Measurements from ENCODE around the gene DKKL1. TPM values are rescaled to one million over a fixed set of nuclear protein-coding genes. Genes with fewer than 3 reads are reported as not detected.
A peak's percentile ranks its signal among the peaks of the same experiment; 100 is the strongest.

Gene DKKL1
- polyA plus RNA-seq, 1 donor, result 0.91 TPM

GRCh38 chr19:49415102-49415809 lies 51.6 kb downstream of the DKKL1 start:
- no peak overlapping the region for H3K27ac ChIP-seq (ENCODE audit: low read length)
- no peaks in the 10 kb centered on the region for H3K9me3 ChIP-seq (ENCODE audit: control insufficient read depth, low read depth, low read length)
- H3K27me3 ChIP-seq (ENCODE audit: control insufficient read depth, insufficient read depth, low read length), result peaks cover 48% of the 10 kb centered on the region
- peaks cover 3% of the 10 kb centered on the region for H3K4me1 ChIP-seq (ENCODE audit: control insufficient read depth, insufficient read depth, low read length)
- 80% methylated on average over 1 of the region's 15 CpGs for WGBS (ENCODE audit: insufficient coverage, low lambda C conversion rate)
- no peak overlapping the region for H3K4me3 ChIP-seq (ENCODE audit: low read length)
- no peaks in the 10 kb centered on the region for H3K36me3 ChIP-seq (ENCODE audit: control insufficient read depth, insufficient read depth, low read length)
- DNase-seq, result no peak

- H3K36me3 ChIP-seq (ENCODE audit: control insufficient read depth, insufficient read depth, low read length), result no peaks in the 10 kb centered on the region
- no peak overlapping the region for H3K27ac ChIP-seq (ENCODE audit: low read length)
- H3K4me1 ChIP-seq (ENCODE audit: control insufficient read depth, insufficient read depth, low read length), result peaks cover 3% of the 10 kb centered on the region
- no peak overlapping the region for H3K4me3 ChIP-seq (ENCODE audit: low read length)
- DNase-seq, result no peak
- WGBS (ENCODE audit: insufficient coverage, low lambda C conversion rate), result no CpG with 5 or more reads among the region's 2 CpGs
- peaks cover 53% of the 10 kb centered on the region for H3K27me3 ChIP-seq (ENCODE audit: control insufficient read depth, insufficient read depth, low read length)
- H3K9me3 ChIP-seq (ENCODE audit: control insufficient read depth, low read depth, low read length), result no peaks in the 10 kb centered on the region
These were observed 52.1 kb downstream of the DKKL1 start for GRCh38 chr19:49415810-49416200.

GRCh38 chr19:49417088-49417487 lies 53.4 kb downstream of the DKKL1 start:
- no CpG with 5 or more reads among the region's 7 CpGs for whole genome bisulfite sequencing (ENCODE audit: insufficient coverage, low lambda C conversion rate)
- H3K9me3 ChIP-seq (ENCODE audit: control insufficient read depth, low read depth, low read length), result peaks cover 3% of the 10 kb centered on the region
- DNase-seq, result no peak
- no peak overlapping the region for H3K27ac ChIP-seq (ENCODE audit: low read length)
- H3K27me3 ChIP-seq (ENCODE audit: control insufficient read depth, insufficient read depth, low read length), result peaks cover 62% of the 10 kb centered on the region
- H3K4me3 ChIP-seq (ENCODE audit: low read length), result no peak overlapping the region
- peaks cover 5% of the 10 kb centered on the region for H3K4me1 ChIP-seq (ENCODE audit: control insufficient read depth, insufficient read depth, low read length)
- H3K36me3 ChIP-seq (ENCODE audit: control insufficient read depth, insufficient read depth, low read length), result no peaks in the 10 kb centered on the region

GRCh38 chr19:49418511-49418910 lies 54.8 kb downstream of the DKKL1 start:
- Histone ChIP-seq H3K4me3 (ENCODE audit: low read length) (no peak overlapping the region), H3K27ac (ENCODE audit: low read length) (no peak overlapping the region), H3K27me3 (ENCODE audit: control insufficient read depth, insufficient read depth, low read length) (peaks cover 77% of the 10 kb centered on the region), H3K9me3 (ENCODE audit: control insufficient read depth, low read depth, low read length) (peaks cover 6% of the 10 kb centered on the region), H3K4me1 (ENCODE audit: control insufficient read depth, insufficient read depth, low read length) (peaks cover 5% of the 10 kb centered on the region), H3K36me3 (ENCODE audit: control insufficient read depth, insufficient read depth, low read length) (no peaks in the 10 kb centered on the region)
- no peak for DNase-seq
- WGBS (ENCODE audit: insufficient coverage, low lambda C conversion rate), result no CpG with 5 or more reads among the region's 5 CpGs

- H3K4me1 ChIP-seq (ENCODE audit: control insufficient read depth, insufficient read depth, low read length), result peaks cover 2% of the 10 kb centered on the region
- no peak for DNase-seq
- peaks cover 6% of the 10 kb centered on the region for H3K9me3 ChIP-seq (ENCODE audit: control insufficient read depth, low read depth, low read length)
- no CpG with 5 or more reads among the region's 2 CpGs for WGBS (ENCODE audit: insufficient coverage, low lambda C conversion rate)
- no peak overlapping the region for H3K27ac ChIP-seq (ENCODE audit: low read length)
- H3K4me3 ChIP-seq (ENCODE audit: low read length), result no peak overlapping the region
- no peaks in the 10 kb centered on the region for H3K36me3 ChIP-seq (ENCODE audit: control insufficient read depth, insufficient read depth, low read length)
- H3K27me3 ChIP-seq (ENCODE audit: control insufficient read depth, insufficient read depth, low read length), result peaks cover 83% of the 10 kb centered on the region
These were observed 55.5 kb downstream of the DKKL1 start for GRCh38 chr19:49419173-49419572.

- no CpG with 5 or more reads among the region's 2 CpGs for WGBS (ENCODE audit: insufficient coverage, low lambda C conversion rate)
- Histone ChIP-seq H3K27ac (ENCODE audit: low read length) (no peak overlapping the region), H3K9me3 (ENCODE audit: control insufficient read depth, low read depth, low read length) (peaks cover 6% of the 10 kb centered on the region), H3K4me1 (ENCODE audit: control insufficient read depth, insufficient read depth, low read length) (peaks cover 2% of the 10 kb centered on the region), H3K4me3 (ENCODE audit: low read length) (no peak overlapping the region), H3K36me3 (ENCODE audit: control insufficient read depth, insufficient read depth, low read length) (no peaks in the 10 kb centered on the region), H3K27me3 (ENCODE audit: control insufficient read depth, insufficient read depth, low read length) (peaks cover 93% of the 10 kb centered on the region)
- no peak for DNase-seq
These were observed 56.5 kb downstream of the DKKL1 start for GRCh38 chr19:49420227-49420626.

GRCh38 chr19:49421039-49421877 lies 57.6 kb downstream of the DKKL1 start:
- H3K27ac ChIP-seq (ENCODE audit: low read length), result no peak overlapping the region
- H3K36me3 ChIP-seq (ENCODE audit: control insufficient read depth, insufficient read depth, low read length), result no peaks in the 10 kb centered on the region
- H3K27me3 ChIP-seq (ENCODE audit: control insufficient read depth, insufficient read depth, low read length), result peaks cover 99% of the 10 kb centered on the region
- peaks cover 2% of the 10 kb centered on the region for H3K4me1 ChIP-seq (ENCODE audit: control insufficient read depth, insufficient read depth, low read length)
- WGBS (ENCODE audit: insufficient coverage, low lambda C conversion rate), result 7% methylated on average over 2 of the region's 48 CpGs
- DNase-seq, result peak in 1 of 2 donors; percentile 18
- peaks cover 6% of the 10 kb centered on the region for H3K9me3 ChIP-seq (ENCODE audit: control insufficient read depth, low read depth, low read length)
- no peak overlapping the region for H3K4me3 ChIP-seq (ENCODE audit: low read length)

GRCh38 chr19:49421878-49422202 lies 58.2 kb downstream of the DKKL1 start:
- DNase-seq, result no peak
- no peak overlapping the region for H3K27ac ChIP-seq (ENCODE audit: low read length)
- H3K27me3 ChIP-seq (ENCODE audit: control insufficient read depth, insufficient read depth, low read length), result peaks cover 100% of the 10 kb centered on the region
- H3K9me3 ChIP-seq (ENCODE audit: control insufficient read depth, low read depth, low read length), result peaks cover 6% of the 10 kb centered on the region
- H3K36me3 ChIP-seq (ENCODE audit: control insufficient read depth, insufficient read depth, low read length), result no peaks in the 10 kb centered on the region
- H3K4me3 ChIP-seq (ENCODE audit: low read length), result no peak overlapping the region
- peaks cover 2% of the 10 kb centered on the region for H3K4me1 ChIP-seq (ENCODE audit: control insufficient read depth, insufficient read depth, low read length)
- WGBS (ENCODE audit: insufficient coverage, low lambda C conversion rate), result 13% methylated on average over 1 of the region's 3 CpGs

- Histone ChIP-seq H3K27me3 (ENCODE audit: control insufficient read depth, insufficient read depth, low read length) (peaks cover 100% of the 10 kb centered on the region), H3K27ac (ENCODE audit: low read length) (no peak overlapping the region), H3K36me3 (ENCODE audit: control insufficient read depth, insufficient read depth, low read length) (no peaks in the 10 kb centered on the region), H3K9me3 (ENCODE audit: control insufficient read depth, low read depth, low read length) (peaks cover 10% of the 10 kb centered on the region), H3K4me1 (ENCODE audit: control insufficient read depth, insufficient read depth, low read length) (peaks cover 2% of the 10 kb centered on the region), H3K4me3 (ENCODE audit: low read length) (no peak overlapping the region)
- DNase-seq, result no peak
- no CpG with 5 or more reads among the region's 58 CpGs for WGBS (ENCODE audit: insufficient coverage, low lambda C conversion rate)
These were observed 58.9 kb downstream of the DKKL1 start for GRCh38 chr19:49422407-49423070.

GRCh38 chr19:49423071-49423984 lies 59.7 kb downstream of the DKKL1 start, which contains the start of gene PTH2:
TSS of gene PTH2 (minus strand) at chr19:49423441. CDS start at chr19:49423339, 102 bp downstream.
- peaks cover 2% of the 10 kb centered on the region for H3K4me1 ChIP-seq (ENCODE audit: control insufficient read depth, insufficient read depth, low read length)
- H3K9me3 ChIP-seq (ENCODE audit: control insufficient read depth, low read depth, low read length), result peaks cover 13% of the 10 kb centered on the region
- no peak within 1 kb of the TSS for H3K27ac ChIP-seq (ENCODE audit: low read length)
- peaks cover 100% of the 10 kb centered on the region for H3K27me3 ChIP-seq (ENCODE audit: control insufficient read depth, insufficient read depth, low read length)
- H3K4me3 ChIP-seq (ENCODE audit: low read length), result no peak within 1 kb of the TSS
- H3K36me3 ChIP-seq (ENCODE audit: control insufficient read depth, insufficient read depth, low read length), result no peaks in the 10 kb centered on the region
- no peak for DNase-seq
- 12% methylated on average over 8 of the region's 42 CpGs for WGBS (ENCODE audit: insufficient coverage, low lambda C conversion rate)
